GM12878 (cell line): Measurements from ENCODE around the gene DBNDD2. TPM values are rescaled to one million over a fixed set of nuclear protein-coding genes. Genes with fewer than 3 reads are reported as not detected.

ENCODE experiments used
- ATAC-seq: fragments of 200-7000 bp; cut with Tn5 transposase; 3 replicates; pipeline ENCODE4 v1.9.1; 2020; ENCODE audit warnings: mild to moderate bottlenecking, moderate library complexity
- Bru-seq: library from RNA; stranded (reverse); fragments of 400-500 nt; gene quantifications from one replicate; lab custom pipeline; 2021; lab: Mats Ljungman, UMichigan
- BruChase-seq, 2 experiments: library from RNA; stranded (reverse); fragments of 400-500 nt; gene quantifications; one replicate each; lab custom pipeline; 2021; lab: Mats Ljungman, UMichigan
- BruUV-seq: library from RNA; stranded (reverse); fragments of 400-500 nt; replicated peaks from 2 replicates; lab custom pipeline; 2021; lab: Mats Ljungman, UMichigan
- CTCF ChIA-PET: fragments of 300-600 bp; sonication (Branson Sonifier 250); formaldehyde crosslinking; extraction: SDS; loops from one replicate; lab custom pipeline; 2021; ENCODE audit warnings: inconsistent platforms; lab: Yijun Ruan, JAX
- POLR2A ChIA-PET: fragments of 350-600 bp; formaldehyde crosslinking; extraction: SDS; loops from one replicate; lab custom pipeline; 2021; ENCODE audit warnings: inconsistent platforms; lab: Charles Lee
- RAD21 ChIA-PET: fragments of 300-600 bp; sonication (Branson Sonifier 250); formaldehyde crosslinking; loops from one replicate; lab custom pipeline; 2023; ENCODE audit warnings: antibody characterized with exemption; ENCODE audit not compliant: unreplicated experiment; lab: Charles Lee
- SMC1A ChIA-PET: fragments of 300-600 bp; sonication (Branson Sonifier 250); formaldehyde crosslinking; loops from one replicate; lab custom pipeline; 2023; ENCODE audit not compliant: unreplicated experiment, uncharacterized antibody; lab: Charles Lee
- DNase-seq: peaks from one replicate; pipeline ENCODE4 v3.0.0-alpha.2; 2011; ENCODE audit warnings: low read depth, low spot score
- FAIRE-seq: peaks from 3 replicates; lab custom pipeline; 2011; peaks lifted over from hg19 to GRCh38; lab: Jason Lieb, UNC
- H2AFZ ChIP-seq: 2 replicates; pipeline ENCODE4 v1.6.0; 2011; ENCODE audit warnings: low read depth, low read length, control low read depth; ENCODE audit not compliant: control insufficient read depth
- H3K27ac ChIP-seq: 2 replicates; pipeline ENCODE4 v1.5.1; 2011; ENCODE audit warnings: control low read depth; ENCODE audit not compliant: control insufficient read depth, insufficient read depth
- H3K27me3 ChIP-seq, 2 experiments: replicated peaks in 1 of 2; 2 replicates each; pipeline versions ENCODE4 v1.6.0 to v1.6.1; 2011; ENCODE audit warnings: low read length in 1 of 2; ENCODE audit not compliant: control insufficient read depth in 2 of 2, insufficient read depth in 2 of 2
- H3K36me3 ChIP-seq, 2 experiments: 2 replicates each; pipeline ENCODE4 v1.5.1; 2011; ENCODE audit warnings: low read length in 1 of 2; ENCODE audit not compliant: control insufficient read depth in 2 of 2, insufficient read depth in 2 of 2
- H3K4me1 ChIP-seq: 2 replicates; pipeline ENCODE4 v1.6.1; 2011; ENCODE audit warnings: mild to moderate bottlenecking, low read length, moderate library complexity, mixed read lengths; ENCODE audit not compliant: control insufficient read depth, insufficient read depth
- H3K4me2 ChIP-seq: 2 replicates; pipeline ENCODE4 v1.6.0; 2011; ENCODE audit warnings: control low read depth; ENCODE audit not compliant: control insufficient read depth, insufficient read depth
- H3K4me3 ChIP-seq: fragments of 200-600 bp; sonication (generic); 2 replicates; pipeline ENCODE4 v1.5.1; 2016
- H3K79me2 ChIP-seq: 2 replicates; pipeline ENCODE4 v1.6.0; 2011; ENCODE audit warnings: low read length; ENCODE audit not compliant: control insufficient read depth, insufficient read depth
- H3K9ac ChIP-seq: 2 replicates; pipeline ENCODE4 v1.8.0; 2011; ENCODE audit warnings: low read length, control low read depth, mixed read lengths; ENCODE audit not compliant: control insufficient read depth, insufficient read depth
- H3K9me3 ChIP-seq: replicated peaks from 3 replicates; pipeline ENCODE4 v1.5.1; 2011; ENCODE audit warnings: mild to moderate bottlenecking, low read length; ENCODE audit not compliant: control insufficient read depth, insufficient read depth
- H4K20me1 ChIP-seq: 2 replicates; pipeline ENCODE4 v1.6.0; 2011; ENCODE audit not compliant: control insufficient read depth, insufficient read depth
- BCL11A ChIP-seq: IDR thresholded peaks from 2 replicates; pipeline ENCODE4 v1.6.1; 2011; ENCODE audit warnings: low read depth, low read length
- BRCA1 ChIP-seq: IDR thresholded peaks from 2 replicates; pipeline ENCODE4 v1.6.1; 2011; ENCODE audit warnings: low read depth, low read length, improper control_type of control experiment
- CBFB ChIP-seq: IDR thresholded peaks from 2 replicates; pipeline ENCODE4 v1.6.1; 2016; ENCODE audit warnings: antibody characterized with exemption, low read depth
- CEBPB ChIP-seq, 2 experiments: fragments of 150-350 bp in 1 of 2; IDR thresholded peaks; 2 replicates each; pipeline ENCODE4 v1.6.1; 2012 to 2014; ENCODE audit warnings: low read depth in 2 of 2, low read length in 2 of 2, borderline replicate concordance in 1 of 2, inconsistent platforms in 1 of 2
- E4F1 ChIP-seq: fragments of 450-650 bp; IDR thresholded peaks from 2 replicates; pipeline ENCODE4 v1.6.1; 2018; ENCODE audit warnings: borderline replicate concordance, mild to moderate bottlenecking; ENCODE audit not compliant: partially characterized antibody
- NFYB ChIP-seq: IDR thresholded peaks from 2 replicates; pipeline ENCODE4 v1.6.1; 2011; ENCODE audit warnings: low read depth, mild to moderate bottlenecking, low read length, improper control_type of control experiment, moderate library complexity; ENCODE audit not compliant: insufficient read depth
- SMAD5 ChIP-seq: IDR thresholded peaks from 2 replicates; pipeline ENCODE4 v1.6.1; 2016; ENCODE audit warnings: antibody characterized with exemption, low read depth
- ZBED1 ChIP-seq: IDR thresholded peaks from 2 replicates; pipeline ENCODE4 v1.6.1; 2016; ENCODE audit warnings: borderline replicate concordance
- ZNF207 ChIP-seq: fragments of 450-650 bp; IDR thresholded peaks from 2 replicates; pipeline ENCODE4 v1.6.1; 2014; ENCODE audit warnings: antibody characterized with exemption, mild to moderate bottlenecking, borderline replicate concordance
- WGBS: methylation state at CpG from one replicate; pipeline ENCODE4 v1.1.6; 2016; ENCODE audit warnings: low lambda C conversion rate; ENCODE audit not compliant: insufficient replicate concordance, insufficient coverage; ENCODE audit errors: missing lambda C conversion rate; 5-methylcytosine and 5-hydroxymethylcytosine counted together
- in situ Hi-C: fragments of 300-500 bp; cut with MboI; formaldehyde crosslinking; loops from 9 replicates; pipeline ENCODE4 v1.14.3; 2018; ENCODE audit warnings: mixed read lengths
- intact Hi-C: fragments of 100-400 bp; cut with micrococcal nuclease; formaldehyde crosslinking; loops from one replicate; pipeline ENCODE4 v1.14.2; 2022; ENCODE audit not compliant: unreplicated experiment
- long read RNA-seq, 2 experiments: library from polyadenylated mRNA; unstranded; transcript quantifications; one replicate each; pipeline ENCODE4 v2.0.0, GENCODE V29; 2019 to 2020
- polyA minus RNA-seq, 3 experiments: library from RNA; depleted of rRNA, polyadenylated mRNA; stranded (reverse); fragments of >200 nt; gene quantifications; 2 replicates each; pipeline ENCODE4 v1.2.3, GENCODE V29; 2011
- polyA plus RNA-seq, 11 experiments: library from polyadenylated mRNA; depleted of rRNA in 4 of 11; unstranded in 6 of 11; stranded (reverse) in 5 of 11; fragments of >200 nt; fragmentation: Nextera tagmentation in 4 of 11; fragmentation: Illumina TruSeq in 1 of 11; extraction: Ambion mirVana in 4 of 11; extraction: Trizol in 1 of 11; gene quantifications; 1 replicate in 1 of 11; 2 replicates in 10 of 11; pipeline versions ENCODE4 v1.2.1 to v1.2.3, GENCODE V29; 2011 to 2016; ENCODE audit warnings: inconsistent platforms in 2 of 11, missing spikeins in 2 of 11, low read depth in 1 of 11
- total RNA-seq, 4 experiments: library from RNA; depleted of rRNA in 3 of 4; stranded (reverse); fragments of >200 nt in 3 of 4; fragmentation: Illumina TruSeq in 1 of 4; extraction: Trizol in 1 of 4; gene quantifications; 2 replicates each; pipeline versions ENCODE4 v1.2.1 to v1.2.3, GENCODE V29; 2013 to 2021
- TF ChIP-seq, protein P1 (sequence below): IDR thresholded peaks from 2 replicates; pipeline ENCODE4 v1.6.1; 2011; ENCODE audit warnings: low read depth, low read length, improper control_type of control experiment, borderline replicate concordance
- TF ChIP-seq, protein P2 (sequence below): fragments of 450-650 bp; IDR thresholded peaks from 2 replicates; pipeline ENCODE4 v1.6.1; 2016; ENCODE audit warnings: mild to moderate bottlenecking

Gene DBNDD2
- 1.1 and 2.1 TPM in 2 replicates for total RNA-seq (2013; cell fraction: nucleolus; rRNA removed)
- 0.17 TPM in 1 of 2 replicates, not detected in the other for total RNA-seq (2014; rRNA removed)
- 0.41 and 0.67 TPM in 2 replicates for total RNA-seq (2014; rRNA removed; fragmentation: Illumina TruSeq; extraction: Trizol)
- 0.74 and 1.0 TPM in 2 replicates for total RNA-seq (2021)
- polyA plus RNA-seq (2011; ENCODE audit: low read depth), result 0.62 TPM
- 5.0 and 5.7 TPM in 2 replicates for polyA plus RNA-seq (2011; rRNA removed)
- polyA plus RNA-seq (2011; cell fraction: cytosol; rRNA removed), result 5.1 and 5.3 TPM in 2 replicates
- polyA plus RNA-seq (2011; cell fraction: nucleus; rRNA removed), result 5.2 and 7.2 TPM in 2 replicates
- polyA plus RNA-seq (2012), result 0.42 and 0.74 TPM in 2 replicates
- 0.46 and 0.52 TPM in 2 replicates for polyA plus RNA-seq (2014; fragmentation: Illumina TruSeq; extraction: Trizol)
- under 1 TPM; 0.18 to 0.49 TPM for polyA plus RNA-seq (2014; fragmentation: Nextera tagmentation; extraction: Ambion mirVana)
- 0.39 and 0.67 TPM in 2 replicates for polyA plus RNA-seq (2014; rRNA removed)
- under 1 TPM in 1 of 2 experiments, not detected in 1; 0.21 TPM for polyA plus RNA-seq (2016; fragmentation: Nextera tagmentation; extraction: Ambion mirVana)
- polyA minus RNA-seq (2011; rRNA and poly(A)+ RNA removed), result 2.9 and 3.3 TPM in 2 replicates
- not detected in 2 replicates for polyA minus RNA-seq (2011; cell fraction: cytosol; rRNA and poly(A)+ RNA removed)
- 1.3 and 1.7 TPM in 2 replicates for polyA minus RNA-seq (2011; cell fraction: nucleus; rRNA and poly(A)+ RNA removed)
- percentile 47 among the genes with signal in this experiment for Bru-seq, nascent RNA
- percentile 57 among the genes with signal in this experiment for BruChase-seq, experiment 1, labeled RNA remaining after a 6-hour chase
- BruChase-seq, experiment 2, labeled RNA remaining after a 2-hour chase, result percentile 59 among the genes with signal in this experiment
- long read RNA-seq, experiment 1, transcript DBNDD2-202 (4 exons, 1,078 nt), result major isoform, 5 of 5 reads
- long read RNA-seq, experiment 1, partial matches to known transcripts, result 0 of 5 reads
- long read RNA-seq, experiment 1, other reads (novel, unspliced or antisense), result 0 of 5 reads
- long read RNA-seq, experiment 2, partial matches to known transcripts, result 0 of 7 reads
- long read RNA-seq, experiment 2, other reads (novel, unspliced or antisense), result 1 of 7 reads

DNA sequence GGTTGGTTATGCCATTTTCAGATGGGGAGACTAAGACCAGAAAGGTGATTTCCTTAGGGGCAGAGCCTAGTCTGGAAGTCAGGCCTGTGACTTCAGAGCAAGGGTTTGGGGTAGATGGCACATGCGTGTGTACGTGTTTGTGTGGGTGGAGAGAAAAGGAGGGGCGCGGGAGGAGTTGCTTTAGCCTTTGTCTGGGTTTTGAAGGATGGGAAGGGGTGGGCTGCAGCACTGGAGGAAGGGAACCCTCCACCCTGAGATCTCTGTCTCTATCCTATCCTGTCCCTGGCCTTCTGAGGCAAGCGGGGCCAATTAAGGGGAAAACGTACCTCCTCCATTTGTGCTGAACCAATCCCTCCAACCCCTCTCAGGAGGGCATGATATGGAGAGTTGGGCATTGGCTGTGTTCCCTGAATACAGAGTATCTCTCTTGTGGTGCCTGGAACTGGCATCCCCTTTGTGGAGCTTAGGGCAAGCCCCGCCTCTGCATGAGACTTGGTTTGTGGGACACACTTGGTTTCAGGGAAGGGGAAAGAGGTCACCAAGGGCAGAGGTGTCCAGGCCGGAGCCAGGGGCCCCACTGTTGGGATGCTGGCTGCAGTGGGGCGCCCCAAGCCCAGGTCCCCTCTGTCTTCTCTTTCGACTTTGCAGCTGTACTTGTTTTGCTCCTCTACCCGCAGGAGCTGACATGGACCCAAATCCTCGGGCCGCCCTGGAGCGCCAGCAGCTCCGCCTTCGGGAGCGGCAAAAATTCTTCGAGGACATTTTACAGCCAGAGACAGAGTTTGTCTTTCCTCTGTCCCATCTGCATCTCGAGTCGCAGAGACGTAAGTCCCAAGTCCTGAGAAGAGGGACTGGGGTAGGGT is at the start of gene DBNDD2:
Gene DBNDD2 (plus strand): TSS at position 507 of the 863 bp plus-strand sequence. CDS start 179 bp downstream, at position 686.
- no peak for ATAC-seq
- Histone ChIP-seq H3K9me3 (no peaks in the 10 kb centered on the region), H3K9ac (no peak within 1 kb of the TSS), H3K36me3 (no peaks in the 10 kb centered on the region; a peak in 1 of 4 replicates), H3K4me2 (no peak within 1 kb of the TSS), H3K4me3 (no peak within 1 kb of the TSS), H3K27me3 (peaks cover 3 to 6% of the 10 kb centered on the region in 2 experiments; a peak in 3 of 4 replicates), H3K27ac (no peak within 1 kb of the TSS), H2AFZ (no peak within 1 kb of the TSS), H3K4me1 (0 out of 2 replicates have a peak, but pooled peaks cover 3% of the 10 kb centered on the region), H4K20me1 (no peaks in the 10 kb centered on the region), H3K79me2 (no peaks in the 10 kb centered on the region)
- intact Hi-C loops, result no loop called here
- DNase-seq, result no peak
- ChIA-PET SMC1A (interaction anchor here (0.6 to 1.6 kb wide), 5 partner anchors 22 to 45 kb away, joined by 3 to 4 read pairs (median 3); partner anchors contain the start of gene SYS1), POLR2A (no interaction called here), RAD21 (interaction anchor here (1.2 to 2.7 kb wide), 2 partner anchors 29 to 40 kb away, joined by 3 to 8 read pairs; no protein-coding TSS in a partner anchor), CTCF (interaction anchor here (0.6 to 2.0 kb wide), 6 partner anchors 8 to 40 kb away, joined by 3 to 7 read pairs (median 4); no protein-coding TSS in a partner anchor)
- BruUV-seq, result no TSS peak
- FAIRE-seq, result no peak
- WGBS, result 80% methylated on average over 21 of the region's 21 CpGs
- in situ Hi-C loops, result no loop called here
- TF ChIP-seq BRCA1 (no peak), CBFB (no peak), CEBPB (IDR thresholded peaks at IDR 0.05; ENCODE audit: borderline replicate concordance in 1 of 2, low read depth in 2 of 2, low read length in 2 of 2) (no peak), ZNF207 (no peak), NFYB (no peak), E4F1 (no peak), BCL11A (no peak), ZBED1 (no peak), SMAD5 (no peak)
- TF ChIP-seq, protein P1, sequence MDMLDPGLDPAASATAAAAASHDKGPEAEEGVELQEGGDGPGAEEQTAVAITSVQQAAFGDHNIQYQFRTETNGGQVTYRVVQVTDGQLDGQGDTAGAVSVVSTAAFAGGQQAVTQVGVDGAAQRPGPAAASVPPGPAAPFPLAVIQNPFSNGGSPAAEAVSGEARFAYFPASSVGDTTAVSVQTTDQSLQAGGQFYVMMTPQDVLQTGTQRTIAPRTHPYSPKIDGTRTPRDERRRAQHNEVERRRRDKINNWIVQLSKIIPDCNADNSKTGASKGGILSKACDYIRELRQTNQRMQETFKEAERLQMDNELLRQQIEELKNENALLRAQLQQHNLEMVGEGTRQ, result no peak
- TF ChIP-seq, protein P2, sequence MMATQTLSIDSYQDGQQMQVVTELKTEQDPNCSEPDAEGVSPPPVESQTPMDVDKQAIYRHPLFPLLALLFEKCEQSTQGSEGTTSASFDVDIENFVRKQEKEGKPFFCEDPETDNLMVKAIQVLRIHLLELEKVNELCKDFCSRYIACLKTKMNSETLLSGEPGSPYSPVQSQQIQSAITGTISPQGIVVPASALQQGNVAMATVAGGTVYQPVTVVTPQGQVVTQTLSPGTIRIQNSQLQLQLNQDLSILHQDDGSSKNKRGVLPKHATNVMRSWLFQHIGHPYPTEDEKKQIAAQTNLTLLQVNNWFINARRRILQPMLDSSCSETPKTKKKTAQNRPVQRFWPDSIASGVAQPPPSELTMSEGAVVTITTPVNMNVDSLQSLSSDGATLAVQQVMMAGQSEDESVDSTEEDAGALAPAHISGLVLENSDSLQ, result no peak
